HepG2 (cell line): ENCODE measurements around the gene MYO19. TPM values are rescaled to one million over a fixed set of nuclear protein-coding genes. Genes with fewer than 3 reads are reported as not detected.

Experiments used
- MIXL1 ChIP-seq: IDR thresholded peaks from 2 replicates; pipeline ENCODE4 v1.6.1; 2016
- NONO ChIP-seq, 2 experiments: fragments of 450-650 bp in 1 of 2; sonication (generic) in 1 of 2; formaldehyde crosslinking in 1 of 2; IDR thresholded peaks in 1 of 2; conservative IDR thresholded peaks in 1 of 2; 2 replicates each; pipeline versions ENCODE4 v1.6.1 to v1.8.0; 2017 to 2022; ENCODE audit warnings: mild to moderate bottlenecking in 1 of 2, missing genetic modification reagents in 1 of 2, moderate library complexity in 1 of 2
- TMF1 ChIP-seq: sonication (generic); formaldehyde crosslinking; IDR thresholded peaks from 2 replicates; pipeline ENCODE4 v1.8.1; 2022; ENCODE audit warnings: low read depth, missing genetic modification reagents
- ZNF670 ChIP-seq: sonication (generic); formaldehyde crosslinking; IDR thresholded peaks from 2 replicates; pipeline ENCODE4 v1.8.0; 2022; ENCODE audit warnings: mild to moderate bottlenecking, missing genetic modification reagents, borderline replicate concordance
- ZNF816 ChIP-seq: sonication (generic); formaldehyde crosslinking; IDR thresholded peaks from 2 replicates; pipeline ENCODE4 v1.8.0; 2022; ENCODE audit warnings: missing genetic modification reagents, mild to moderate bottlenecking, borderline replicate concordance
- polyA plus RNA-seq, 8 experiments: library from polyadenylated mRNA; depleted of rRNA in 3 of 8; stranded (reverse) in 7 of 8; unstranded in 1 of 8; fragments of >200 nt; fragmentation: Illumina TruSeq in 4 of 8; extraction: Trizol in 4 of 8; gene quantifications; 2 replicates each; pipeline versions ENCODE4 v1.2.1 to v1.2.3, GENCODE V29; 2011 to 2016; ENCODE audit warnings: low read depth in 4 of 8, missing spikeins in 1 of 8, mixed read lengths in 1 of 8; ENCODE audit not compliant: insufficient read depth in 1 of 8
- total RNA-seq, 5 experiments: library from RNA; depleted of rRNA; stranded (reverse); fragments of >200 nt; fragmentation: Illumina TruSeq; extraction: Trizol; gene quantifications; 2 replicates each; pipeline ENCODE4 v1.2.3, GENCODE V29; 2016; ENCODE audit warnings: low read depth in 1 of 5
- TF ChIP-seq, protein P1 (sequence below): sonication (generic); formaldehyde crosslinking; IDR thresholded peaks from 2 replicates; pipeline ENCODE4 v1.9.0; 2021; ENCODE audit warnings: mild to moderate bottlenecking, missing genetic modification reagents

MYO19 gene
- total and polyA plus RNA-seq, 2 of the 13 experiments (the other 11 are each of a cell fraction or from before 2014, with no cell fraction given): 75.7 to 82.3 TPM

DNA sequence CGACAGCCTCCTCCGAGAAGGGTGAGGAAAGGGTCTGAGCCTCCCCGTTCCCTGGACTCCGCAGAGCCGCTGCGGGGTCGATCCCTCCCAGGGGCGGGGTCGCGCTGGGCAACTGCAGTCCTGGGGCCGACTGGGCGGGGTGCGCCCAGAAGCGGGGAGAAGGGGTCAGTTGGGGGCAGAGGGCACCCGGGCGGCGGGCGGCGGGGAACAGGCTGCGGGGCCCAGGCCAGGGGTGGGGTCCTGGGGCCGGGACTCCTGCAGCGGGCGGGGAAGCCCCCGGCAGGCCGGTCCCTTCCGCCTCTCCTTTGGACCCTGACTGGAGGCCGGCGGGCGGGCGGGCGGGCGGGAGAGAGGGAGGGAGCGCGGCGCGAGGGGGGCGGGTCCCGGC lies 10.4 kb upstream of the MYO19 start (continued):
- TF ChIP-seq, protein P1, sequence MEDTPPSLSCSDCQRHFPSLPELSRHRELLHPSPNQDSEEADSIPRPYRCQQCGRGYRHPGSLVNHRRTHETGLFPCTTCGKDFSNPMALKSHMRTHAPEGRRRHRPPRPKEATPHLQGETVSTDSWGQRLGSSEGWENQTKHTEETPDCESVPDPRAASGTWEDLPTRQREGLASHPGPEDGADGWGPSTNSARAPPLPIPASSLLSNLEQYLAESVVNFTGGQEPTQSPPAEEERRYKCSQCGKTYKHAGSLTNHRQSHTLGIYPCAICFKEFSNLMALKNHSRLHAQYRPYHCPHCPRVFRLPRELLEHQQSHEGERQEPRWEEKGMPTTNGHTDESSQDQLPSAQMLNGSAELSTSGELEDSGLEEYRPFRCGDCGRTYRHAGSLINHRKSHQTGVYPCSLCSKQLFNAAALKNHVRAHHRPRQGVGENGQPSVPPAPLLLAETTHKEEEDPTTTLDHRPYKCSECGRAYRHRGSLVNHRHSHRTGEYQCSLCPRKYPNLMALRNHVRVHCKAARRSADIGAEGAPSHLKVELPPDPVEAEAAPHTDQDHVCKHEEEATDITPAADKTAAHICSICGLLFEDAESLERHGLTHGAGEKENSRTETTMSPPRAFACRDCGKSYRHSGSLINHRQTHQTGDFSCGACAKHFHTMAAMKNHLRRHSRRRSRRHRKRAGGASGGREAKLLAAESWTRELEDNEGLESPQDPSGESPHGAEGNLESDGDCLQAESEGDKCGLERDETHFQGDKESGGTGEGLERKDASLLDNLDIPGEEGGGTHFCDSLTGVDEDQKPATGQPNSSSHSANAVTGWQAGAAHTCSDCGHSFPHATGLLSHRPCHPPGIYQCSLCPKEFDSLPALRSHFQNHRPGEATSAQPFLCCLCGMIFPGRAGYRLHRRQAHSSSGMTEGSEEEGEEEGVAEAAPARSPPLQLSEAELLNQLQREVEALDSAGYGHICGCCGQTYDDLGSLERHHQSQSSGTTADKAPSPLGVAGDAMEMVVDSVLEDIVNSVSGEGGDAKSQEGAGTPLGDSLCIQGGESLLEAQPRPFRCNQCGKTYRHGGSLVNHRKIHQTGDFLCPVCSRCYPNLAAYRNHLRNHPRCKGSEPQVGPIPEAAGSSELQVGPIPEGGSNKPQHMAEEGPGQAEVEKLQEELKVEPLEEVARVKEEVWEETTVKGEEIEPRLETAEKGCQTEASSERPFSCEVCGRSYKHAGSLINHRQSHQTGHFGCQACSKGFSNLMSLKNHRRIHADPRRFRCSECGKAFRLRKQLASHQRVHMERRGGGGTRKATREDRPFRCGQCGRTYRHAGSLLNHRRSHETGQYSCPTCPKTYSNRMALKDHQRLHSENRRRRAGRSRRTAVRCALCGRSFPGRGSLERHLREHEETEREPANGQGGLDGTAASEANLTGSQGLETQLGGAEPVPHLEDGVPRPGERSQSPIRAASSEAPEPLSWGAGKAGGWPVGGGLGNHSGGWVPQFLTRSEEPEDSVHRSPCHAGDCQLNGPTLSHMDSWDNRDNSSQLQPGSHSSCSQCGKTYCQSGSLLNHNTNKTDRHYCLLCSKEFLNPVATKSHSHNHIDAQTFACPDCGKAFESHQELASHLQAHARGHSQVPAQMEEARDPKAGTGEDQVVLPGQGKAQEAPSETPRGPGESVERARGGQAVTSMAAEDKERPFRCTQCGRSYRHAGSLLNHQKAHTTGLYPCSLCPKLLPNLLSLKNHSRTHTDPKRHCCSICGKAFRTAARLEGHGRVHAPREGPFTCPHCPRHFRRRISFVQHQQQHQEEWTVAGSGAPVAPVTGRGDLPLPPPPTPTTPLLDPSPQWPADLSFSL: no peak
- TF ChIP-seq ZNF670 (CRISPR knock-in tag) (0 out of 2 replicates have a peak, but pooled peaks have one; percentile 44), NONO (IDR thresholded peaks at IDR 0.05) (no peak), NONO (CRISPR knock-in tag; conservative IDR thresholded peaks at IDR 0.05) (no peak; the same call in none of the 2 replicates), TMF1 (CRISPR knock-in tag) (peak; percentile 73; the same call in 1 of the 2 replicates), MIXL1 (no peak), ZNF816 (CRISPR knock-in tag) (0 out of 2 replicates have a peak, but pooled peaks have one; percentile 63)
